Measurements from ENCODE around the gene TLR5. TPM values are rescaled to one million over a fixed set of nuclear protein-coding genes. Genes with fewer than 3 reads are reported as not detected.

TLR5 gene
- polyA plus RNA-seq, 3 donors = 35.5 to 58.0 (median 45.7) TPM

DNA sequence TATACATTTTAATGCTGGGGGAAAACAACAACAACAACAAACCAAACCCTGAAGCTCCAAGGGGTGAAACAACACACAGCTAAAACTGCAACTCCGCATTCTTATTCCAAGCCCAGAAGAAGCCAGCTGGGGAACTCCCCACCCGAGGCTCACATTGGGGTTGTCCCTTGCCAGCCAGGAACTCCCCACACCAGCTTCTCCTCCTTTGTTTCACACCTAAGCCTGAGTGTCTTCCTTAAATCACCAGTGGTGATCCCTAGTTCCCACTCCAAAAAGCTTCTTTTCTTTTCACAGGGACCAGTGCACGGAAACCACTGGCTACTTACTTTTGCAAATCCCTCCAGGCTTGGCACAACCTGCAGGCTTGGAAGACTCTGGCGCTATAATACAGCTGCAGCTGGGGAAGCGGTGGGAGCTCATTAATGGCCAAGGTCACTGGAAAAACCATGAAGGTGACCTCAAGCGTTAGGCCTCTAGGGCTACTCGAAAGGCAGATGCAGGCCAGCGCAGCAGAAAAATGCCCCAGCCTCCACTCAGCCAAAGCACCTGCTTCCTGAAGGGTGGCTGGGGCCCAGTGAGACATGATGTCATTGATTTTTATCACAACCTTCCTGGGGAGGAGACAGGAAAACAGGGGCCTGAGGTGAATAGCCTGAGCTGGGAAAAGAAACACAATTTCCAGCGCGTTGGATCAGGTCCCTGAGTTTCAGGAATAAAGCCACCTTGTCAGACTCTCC, 40.1 kb downstream of the TLR5 start:
- no peaks in the 10 kb centered on the region for H3K27me3 ChIP-seq (ENCODE audit: control insufficient read depth in 2 of 2, insufficient read depth in 2 of 2, low read length in 2 of 2)
- H4K20me1 ChIP-seq (ENCODE audit: insufficient read depth, low read length) = no peaks in the 10 kb centered on the region
- H3K9me3 ChIP-seq (replicated peaks in 1 of 2; ENCODE audit: control insufficient read depth in 1 of 2, insufficient read depth in 1 of 2, low read length in 2 of 2) = peaks cover 0 to 16% of the 10 kb centered on the region in 2 donors
- no peaks in the 10 kb centered on the region for H3K79me2 ChIP-seq (ENCODE audit: insufficient read depth, low read length)
- Mint-ChIP-seq H3K27ac (no peak overlapping the region), H3K9me3 (peaks cover 14 to 26% (median 20%) of the 10 kb centered on the region in 7 donors), H3K36me3 (no peaks in the 10 kb centered on the region), H3K27me3 (ENCODE audit: low read depth in 3 of 3) (peaks cover 0 to 2% (median 0%) of the 10 kb centered on the region in 3 donors), H3K4me1 (peaks cover 6% of the 10 kb centered on the region), H3K4me3 (no peak overlapping the region)
- no peak overlapping the region for H3K27ac ChIP-seq (ENCODE audit: low read depth in 1 of 2, low read length in 2 of 2)
- no peak overlapping the region for H3K4me2 ChIP-seq (replicated peaks; ENCODE audit: extremely low read depth, low read length, poor library complexity, severe bottlenecking)
- no peak overlapping the region for H2AFZ ChIP-seq (ENCODE audit: insufficient read depth, low read depth, low read length, poor library complexity, severe bottlenecking)
- peaks cover 0 to 3% of the 10 kb centered on the region in 2 donors for H3K4me1 ChIP-seq (ENCODE audit: control insufficient read depth in 1 of 2, insufficient read depth in 2 of 2, low read length in 2 of 2)
- TF ChIP-seq, protein P1, sequence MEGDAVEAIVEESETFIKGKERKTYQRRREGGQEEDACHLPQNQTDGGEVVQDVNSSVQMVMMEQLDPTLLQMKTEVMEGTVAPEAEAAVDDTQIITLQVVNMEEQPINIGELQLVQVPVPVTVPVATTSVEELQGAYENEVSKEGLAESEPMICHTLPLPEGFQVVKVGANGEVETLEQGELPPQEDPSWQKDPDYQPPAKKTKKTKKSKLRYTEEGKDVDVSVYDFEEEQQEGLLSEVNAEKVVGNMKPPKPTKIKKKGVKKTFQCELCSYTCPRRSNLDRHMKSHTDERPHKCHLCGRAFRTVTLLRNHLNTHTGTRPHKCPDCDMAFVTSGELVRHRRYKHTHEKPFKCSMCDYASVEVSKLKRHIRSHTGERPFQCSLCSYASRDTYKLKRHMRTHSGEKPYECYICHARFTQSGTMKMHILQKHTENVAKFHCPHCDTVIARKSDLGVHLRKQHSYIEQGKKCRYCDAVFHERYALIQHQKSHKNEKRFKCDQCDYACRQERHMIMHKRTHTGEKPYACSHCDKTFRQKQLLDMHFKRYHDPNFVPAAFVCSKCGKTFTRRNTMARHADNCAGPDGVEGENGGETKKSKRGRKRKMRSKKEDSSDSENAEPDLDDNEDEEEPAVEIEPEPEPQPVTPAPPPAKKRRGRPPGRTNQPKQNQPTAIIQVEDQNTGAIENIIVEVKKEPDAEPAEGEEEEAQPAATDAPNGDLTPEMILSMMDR (IDR thresholded peaks at IDR 0.05) = no peak
- 77% methylated on average over 9 of the region's 10 CpGs for WGBS (ENCODE audit: insufficient coverage)
- no peak overlapping the region for H3K9ac ChIP-seq (ENCODE audit: insufficient read depth, low read length, poor library complexity, severe bottlenecking)
- no peak for DNase-seq
- intact Hi-C loops (cut with micrococcal nuclease) = no loop called here
- H3K36me3 ChIP-seq (replicated peaks in 1 of 2; ENCODE audit: control insufficient read depth in 1 of 2, insufficient read depth in 2 of 2, low read length in 2 of 2) = no peaks in the 10 kb centered on the region
- no peak overlapping the region for H3K4me3 ChIP-seq (replicated peaks in 1 of 3; ENCODE audit: low read depth in 2 of 3, low read length in 3 of 3)

DNA sequence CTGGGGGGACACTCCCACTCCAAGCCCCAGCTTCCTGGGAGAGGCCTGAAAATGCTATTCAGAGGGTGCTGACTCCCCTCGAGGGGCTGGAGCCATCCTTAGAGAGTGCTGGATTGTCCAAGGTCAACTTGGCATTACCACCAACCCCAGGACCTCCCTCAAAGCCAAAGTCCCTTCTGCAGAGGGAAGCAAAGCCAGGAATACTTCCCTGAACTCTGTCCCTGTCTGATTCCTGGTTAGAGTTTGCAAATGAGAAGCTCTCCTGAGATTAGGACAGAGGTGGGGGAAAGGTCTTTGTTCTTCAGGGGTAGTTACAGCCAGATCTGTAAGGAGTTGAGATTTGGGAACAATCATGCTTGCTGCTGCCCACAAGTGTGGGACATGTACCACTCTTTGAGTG, 45.3 kb downstream of the TLR5 start:
- H3K9ac ChIP-seq (ENCODE audit: insufficient read depth, low read length, poor library complexity, severe bottlenecking) = no peak overlapping the region
- no peak for DNase-seq
- no peaks in the 10 kb centered on the region for H3K36me3 Mint-ChIP-seq
- no peak overlapping the region for H3K4me3 Mint-ChIP-seq
- H3K27ac Mint-ChIP-seq = no peak overlapping the region
- no peak overlapping the region for H3K27ac ChIP-seq (ENCODE audit: low read depth in 1 of 2, low read length in 2 of 2)
- H3K27me3 ChIP-seq (ENCODE audit: control insufficient read depth in 2 of 2, insufficient read depth in 2 of 2, low read length in 2 of 2) = no peaks in the 10 kb centered on the region
- no peak overlapping the region for H3K4me2 ChIP-seq (replicated peaks; ENCODE audit: extremely low read depth, low read length, poor library complexity, severe bottlenecking)
- H3K4me1 Mint-ChIP-seq = no peaks in the 10 kb centered on the region
- H3K27me3 Mint-ChIP-seq (ENCODE audit: low read depth in 3 of 3) = peaks cover 0 to 5% (median 2%) of the 10 kb centered on the region in 3 donors
- H3K9me3 ChIP-seq (replicated peaks in 1 of 2; ENCODE audit: control insufficient read depth in 1 of 2, insufficient read depth in 1 of 2, low read length in 2 of 2) = peaks cover 0 to 16% of the 10 kb centered on the region in 2 donors
- intact Hi-C loops (cut with micrococcal nuclease) = no loop called here
- H3K36me3 ChIP-seq (replicated peaks in 1 of 2; ENCODE audit: control insufficient read depth in 1 of 2, insufficient read depth in 2 of 2, low read length in 2 of 2) = no peaks in the 10 kb centered on the region
- H2AFZ ChIP-seq (ENCODE audit: insufficient read depth, low read depth, low read length, poor library complexity, severe bottlenecking) = no peak overlapping the region
- no peaks in the 10 kb centered on the region for H3K79me2 ChIP-seq (ENCODE audit: insufficient read depth, low read length)
- no CpG with 5 or more reads among the region's 1 CpG for WGBS (ENCODE audit: insufficient coverage)
- H3K4me1 ChIP-seq (ENCODE audit: control insufficient read depth in 1 of 2, insufficient read depth in 2 of 2, low read length in 2 of 2) = no peaks in the 10 kb centered on the region
- H3K9me3 Mint-ChIP-seq = peaks cover 14 to 24% (median 20%) of the 10 kb centered on the region in 7 donors
- TF ChIP-seq, protein P1 (IDR thresholded peaks at IDR 0.05) = no peak
- no peaks in the 10 kb centered on the region for H4K20me1 ChIP-seq (ENCODE audit: insufficient read depth, low read length)
- H3K4me3 ChIP-seq (replicated peaks in 1 of 3; ENCODE audit: low read depth in 2 of 3, low read length in 3 of 3) = no peak overlapping the region

All from CD14-positive monocyte (primary cell).